ENCODE measurements around the gene TBC1D2B. TPM values are rescaled to one million over a fixed set of nuclear protein-coding genes. Genes with fewer than 3 reads are reported as not detected.

TBC1D2B gene
- total RNA-seq, 4 donors from 2014 or later, result 4.7 to 9.6 (median 8.1) TPM

DNA sequence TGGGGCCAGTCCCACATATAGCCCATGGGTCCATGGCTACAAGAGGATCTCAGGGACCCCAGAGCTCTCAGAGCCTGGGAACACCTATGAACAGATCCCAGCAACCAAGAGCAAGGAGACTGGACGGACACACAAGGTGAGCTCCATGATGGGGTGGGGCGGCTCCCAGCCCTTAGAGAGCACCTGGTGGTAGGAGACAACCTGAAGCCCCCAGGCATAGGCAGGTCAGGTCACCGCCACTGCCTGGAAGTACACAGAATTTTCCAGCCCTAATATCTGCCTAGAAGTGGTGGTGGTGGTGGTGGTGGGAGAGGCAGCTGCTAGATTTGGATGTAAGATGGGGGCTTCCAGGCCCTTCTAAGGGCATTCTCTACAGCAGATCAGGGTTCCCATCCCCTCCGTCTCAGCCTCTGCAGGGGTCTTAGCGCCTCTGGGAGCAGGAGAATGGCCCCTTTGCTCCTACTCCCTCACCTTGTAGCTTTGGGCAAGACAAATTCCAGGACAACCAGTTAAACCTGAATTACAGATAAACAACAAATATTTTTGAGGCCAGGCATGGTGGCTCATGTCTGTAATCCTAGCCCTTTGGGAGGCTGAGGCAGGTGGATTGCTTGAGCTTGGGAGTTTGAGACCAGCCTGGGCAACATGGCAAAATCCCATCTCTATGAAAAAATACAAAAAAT is 24.1 kb upstream of the TBC1D2B start:
- DNase-seq (no peak), ATAC-seq (no peak)
- no peaks in the 10 kb centered on the region for H3K36me3 ChIP-seq
- H3K27me3 ChIP-seq, result no peaks in the 10 kb centered on the region
- in situ Hi-C loops (cut with MboI; ENCODE audit: low sequenced_read_pairs in 4 of 4) (loop anchor here in 2 of 4 donors (10.0 to 25.0 kb wide), 2 partner anchors 107 to 336 kb away; partner anchors contain the start of gene IREB2 (in 1 of the 2)), intact Hi-C loops (cut with DNase I; ENCODE audit: low total_unique reads) (no loop called here)
- H3K9me3 ChIP-seq, result no peaks in the 10 kb centered on the region
- no peaks in the 10 kb centered on the region for H3K4me1 ChIP-seq
- TF ChIP-seq, protein P1, sequence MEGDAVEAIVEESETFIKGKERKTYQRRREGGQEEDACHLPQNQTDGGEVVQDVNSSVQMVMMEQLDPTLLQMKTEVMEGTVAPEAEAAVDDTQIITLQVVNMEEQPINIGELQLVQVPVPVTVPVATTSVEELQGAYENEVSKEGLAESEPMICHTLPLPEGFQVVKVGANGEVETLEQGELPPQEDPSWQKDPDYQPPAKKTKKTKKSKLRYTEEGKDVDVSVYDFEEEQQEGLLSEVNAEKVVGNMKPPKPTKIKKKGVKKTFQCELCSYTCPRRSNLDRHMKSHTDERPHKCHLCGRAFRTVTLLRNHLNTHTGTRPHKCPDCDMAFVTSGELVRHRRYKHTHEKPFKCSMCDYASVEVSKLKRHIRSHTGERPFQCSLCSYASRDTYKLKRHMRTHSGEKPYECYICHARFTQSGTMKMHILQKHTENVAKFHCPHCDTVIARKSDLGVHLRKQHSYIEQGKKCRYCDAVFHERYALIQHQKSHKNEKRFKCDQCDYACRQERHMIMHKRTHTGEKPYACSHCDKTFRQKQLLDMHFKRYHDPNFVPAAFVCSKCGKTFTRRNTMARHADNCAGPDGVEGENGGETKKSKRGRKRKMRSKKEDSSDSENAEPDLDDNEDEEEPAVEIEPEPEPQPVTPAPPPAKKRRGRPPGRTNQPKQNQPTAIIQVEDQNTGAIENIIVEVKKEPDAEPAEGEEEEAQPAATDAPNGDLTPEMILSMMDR (IDR thresholded peaks at IDR 0.05 in 4 of 5, conservative IDR thresholded peaks at IDR 0.05 in 1 of 5), result no peak
- TF ChIP-seq POLR2A (IDR thresholded peaks at IDR 0.05), result no peak
- H3K27ac ChIP-seq, result no peak overlapping the region
- no peak overlapping the region for H3K4me3 ChIP-seq

DNA sequence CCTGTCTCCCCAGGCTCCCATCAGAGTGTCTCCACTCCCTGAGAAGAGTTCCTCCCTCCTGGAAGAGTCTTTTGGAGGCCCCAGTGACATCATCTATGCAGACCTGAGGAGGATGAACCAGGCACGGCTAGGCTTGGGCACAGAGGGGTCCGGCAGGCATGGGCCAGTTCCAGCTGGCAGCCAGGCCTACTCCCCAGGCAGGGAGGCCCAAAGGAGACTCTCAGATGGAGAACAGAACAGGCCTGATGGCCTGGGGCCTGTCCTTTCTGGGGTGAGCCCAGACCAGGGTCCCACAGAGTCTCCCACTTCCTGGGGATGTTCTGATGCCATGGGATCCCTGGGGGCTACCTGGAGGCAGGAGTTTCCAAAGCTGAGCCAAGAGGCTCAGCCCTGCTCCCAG is 23.4 kb upstream of the TBC1D2B start:
- H3K4me1 ChIP-seq, result no peaks in the 10 kb centered on the region
- ATAC-seq, result no peak
- in situ Hi-C loops (cut with MboI; ENCODE audit: low sequenced_read_pairs in 4 of 4) (loop anchor here in 2 of 4 donors (10.0 to 25.0 kb wide), 2 partner anchors 106 to 336 kb away; partner anchors contain the start of gene IREB2 (in 1 of the 2)), intact Hi-C loops (cut with DNase I; ENCODE audit: low total_unique reads) (no loop called here)
- TF ChIP-seq, protein P1 (IDR thresholded peaks at IDR 0.05 in 4 of 5, conservative IDR thresholded peaks at IDR 0.05 in 1 of 5), result no peak
- no peak for TF ChIP-seq POLR2A (IDR thresholded peaks at IDR 0.05)
- H3K27me3 ChIP-seq, result no peaks in the 10 kb centered on the region
- no peaks in the 10 kb centered on the region for H3K9me3 ChIP-seq
- DNase-seq, result no peak
- no peaks in the 10 kb centered on the region for H3K36me3 ChIP-seq
- no peak overlapping the region for H3K4me3 ChIP-seq
- no peak overlapping the region for H3K27ac ChIP-seq

DNA sequence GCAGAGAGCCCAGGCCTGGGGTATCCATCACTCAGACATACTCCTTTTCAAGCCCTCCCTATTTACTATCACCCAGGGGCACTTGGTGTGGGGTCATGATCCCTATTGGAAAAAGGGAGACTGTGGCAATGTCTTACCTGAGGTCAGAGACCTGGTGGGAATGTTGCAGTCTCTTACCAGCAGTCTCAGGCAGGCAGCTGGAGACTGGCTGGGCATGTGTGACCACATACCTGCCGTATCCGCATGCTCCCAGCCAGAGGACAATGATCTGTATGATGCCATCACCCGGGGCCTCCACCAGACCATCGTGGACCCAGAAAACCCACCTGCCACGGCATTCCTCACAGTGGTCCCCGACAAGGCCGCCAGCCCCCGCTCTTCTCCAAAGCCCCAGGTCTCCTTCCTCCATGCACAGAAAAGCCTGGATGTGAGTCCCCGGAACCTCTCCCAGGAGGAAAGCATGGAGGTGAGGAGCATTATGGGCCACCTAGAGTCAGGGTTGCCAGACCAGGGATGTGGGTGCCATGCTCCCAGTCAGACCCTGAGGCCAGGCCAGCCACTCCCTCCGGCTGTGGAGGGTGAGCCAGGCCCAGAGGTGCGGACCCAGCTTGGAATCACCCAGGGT is 20.7 kb upstream of the TBC1D2B start:
- in situ Hi-C loops (cut with MboI; ENCODE audit: low sequenced_read_pairs in 4 of 4), result no loop called here
- intact Hi-C loops (cut with DNase I; ENCODE audit: low total_unique reads), result no loop called here

DNA sequence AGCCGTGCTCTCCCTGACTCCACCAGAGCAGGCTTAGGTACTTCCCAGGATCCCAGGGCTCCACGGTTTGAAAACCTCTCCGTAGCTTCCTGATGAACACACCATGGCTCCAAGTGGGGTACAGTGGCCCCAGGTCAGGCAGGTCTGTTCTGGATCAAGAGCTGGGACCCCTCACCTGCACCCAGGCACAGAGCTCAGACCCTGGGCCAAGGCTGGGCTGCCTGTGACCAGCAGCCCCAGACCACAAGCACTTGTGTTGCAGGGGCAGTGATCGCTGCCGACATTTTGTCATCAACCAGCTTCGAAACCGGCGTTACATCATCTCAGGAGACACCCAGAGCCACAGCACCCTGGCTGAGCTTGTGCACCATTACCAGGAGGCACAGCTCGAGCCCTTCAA is 20.2 kb upstream of the TBC1D2B start:
- ATAC-seq (no peak), DNase-seq (no peak)
- Histone ChIP-seq H3K9me3 (no peaks in the 10 kb centered on the region), H3K4me3 (no peak overlapping the region), H3K27ac (no peak overlapping the region), H3K4me1 (peaks cover 5% of the 10 kb centered on the region in 2 donors), H3K36me3 (no peaks in the 10 kb centered on the region), H3K27me3 (no peaks in the 10 kb centered on the region)
- in situ Hi-C loops (cut with MboI; ENCODE audit: low sequenced_read_pairs in 4 of 4), result no loop called here
- no peak for TF ChIP-seq POLR2A (IDR thresholded peaks at IDR 0.05)
- TF ChIP-seq, protein P1 (IDR thresholded peaks at IDR 0.05 in 4 of 5, conservative IDR thresholded peaks at IDR 0.05 in 1 of 5), result no peak
- intact Hi-C loops (cut with DNase I; ENCODE audit: low total_unique reads), result no loop called here

More for the DNA sequence above, 20.7 kb upstream of the TBC1D2B start:
- Histone ChIP-seq H3K4me3 (no peak overlapping the region), H3K9me3 (no peaks in the 10 kb centered on the region), H3K4me1 (no peaks in the 10 kb centered on the region), H3K27me3 (no peaks in the 10 kb centered on the region), H3K36me3 (no peaks in the 10 kb centered on the region), H3K27ac (no peak overlapping the region)
- DNase-seq, result no peak
- no peak for ATAC-seq
- TF ChIP-seq, protein P1 (IDR thresholded peaks at IDR 0.05 in 4 of 5, conservative IDR thresholded peaks at IDR 0.05 in 1 of 5), result no peak
- no peak for TF ChIP-seq POLR2A (IDR thresholded peaks at IDR 0.05)

Data from gastrocnemius medialis (tissue), 4 donors.